GM10266 (cell line): ENCODE measurements around the gene RRAS2.

Source experiments
- DNase-seq: peaks from one replicate; pipeline ENCODE4 v3.0.0; 2012; ENCODE audit errors: extremely low spot score
- TF ChIP-seq, protein P1 (sequence below): IDR thresholded peaks from 2 replicates; pipeline ENCODE4 v1.5.1; 2012; ENCODE audit warnings: mild to moderate bottlenecking, low read depth; ENCODE audit not compliant: control insufficient read depth, insufficient read depth; ENCODE audit errors: missing control alignments

RRAS2 gene

DNA sequence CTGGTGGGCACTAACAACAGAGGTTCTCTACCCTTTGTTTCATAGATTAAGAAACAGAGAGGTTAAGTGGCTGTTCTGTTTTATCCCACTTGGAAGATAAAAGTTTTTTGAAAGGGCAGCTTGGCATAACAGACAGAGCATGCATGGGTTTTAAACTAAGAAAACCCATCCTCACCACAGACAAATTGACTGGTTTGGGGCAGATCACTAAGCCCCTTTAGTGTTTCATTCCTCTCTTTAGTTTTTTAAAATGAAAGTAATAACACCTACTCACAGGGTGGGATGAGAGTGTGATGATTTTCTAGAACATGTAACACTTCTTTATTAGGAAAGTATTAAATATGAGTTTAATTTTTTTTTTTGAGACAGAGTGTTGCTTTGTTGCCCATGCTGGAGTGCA is 12.3 kb upstream of the RRAS2 start:
- TF ChIP-seq, protein P1, sequence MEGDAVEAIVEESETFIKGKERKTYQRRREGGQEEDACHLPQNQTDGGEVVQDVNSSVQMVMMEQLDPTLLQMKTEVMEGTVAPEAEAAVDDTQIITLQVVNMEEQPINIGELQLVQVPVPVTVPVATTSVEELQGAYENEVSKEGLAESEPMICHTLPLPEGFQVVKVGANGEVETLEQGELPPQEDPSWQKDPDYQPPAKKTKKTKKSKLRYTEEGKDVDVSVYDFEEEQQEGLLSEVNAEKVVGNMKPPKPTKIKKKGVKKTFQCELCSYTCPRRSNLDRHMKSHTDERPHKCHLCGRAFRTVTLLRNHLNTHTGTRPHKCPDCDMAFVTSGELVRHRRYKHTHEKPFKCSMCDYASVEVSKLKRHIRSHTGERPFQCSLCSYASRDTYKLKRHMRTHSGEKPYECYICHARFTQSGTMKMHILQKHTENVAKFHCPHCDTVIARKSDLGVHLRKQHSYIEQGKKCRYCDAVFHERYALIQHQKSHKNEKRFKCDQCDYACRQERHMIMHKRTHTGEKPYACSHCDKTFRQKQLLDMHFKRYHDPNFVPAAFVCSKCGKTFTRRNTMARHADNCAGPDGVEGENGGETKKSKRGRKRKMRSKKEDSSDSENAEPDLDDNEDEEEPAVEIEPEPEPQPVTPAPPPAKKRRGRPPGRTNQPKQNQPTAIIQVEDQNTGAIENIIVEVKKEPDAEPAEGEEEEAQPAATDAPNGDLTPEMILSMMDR: no peak
- no peak for DNase-seq

GRCh38 chr11:14370496-14370895 is 11.5 kb upstream of the RRAS2 start:
- DNase-seq: no peak
- TF ChIP-seq, protein P1: no peak

DNA sequence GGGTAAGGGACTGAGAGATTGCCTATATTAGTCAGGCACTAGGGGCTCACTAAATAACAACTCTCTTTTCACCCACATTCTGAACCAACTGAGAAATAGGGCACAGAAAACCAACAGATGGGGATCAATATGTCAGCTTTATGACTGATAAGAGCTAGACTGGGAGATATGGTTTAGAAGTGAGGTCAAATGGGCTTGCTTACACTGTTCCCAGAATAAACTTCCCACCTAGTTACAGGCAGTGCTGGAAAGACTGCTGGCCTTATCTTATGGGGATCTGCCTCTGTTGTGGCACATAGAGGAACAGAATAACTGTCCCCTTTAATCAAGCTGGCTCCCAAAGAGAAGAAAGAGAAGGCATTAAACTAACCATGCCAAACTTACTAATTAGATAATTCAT is 10.6 kb upstream of the RRAS2 start:
- TF ChIP-seq, protein P1: no peak
- no peak for DNase-seq

- TF ChIP-seq, protein P1: no peak
- no peak for DNase-seq
These were observed 8.0 kb upstream of the RRAS2 start for GRCh38 chr11:14366936-14367335.

GRCh38 chr11:14364322-14364721 is 5.3 kb upstream of the RRAS2 start:
- no peak for DNase-seq
- TF ChIP-seq, protein P1: no peak

DNA sequence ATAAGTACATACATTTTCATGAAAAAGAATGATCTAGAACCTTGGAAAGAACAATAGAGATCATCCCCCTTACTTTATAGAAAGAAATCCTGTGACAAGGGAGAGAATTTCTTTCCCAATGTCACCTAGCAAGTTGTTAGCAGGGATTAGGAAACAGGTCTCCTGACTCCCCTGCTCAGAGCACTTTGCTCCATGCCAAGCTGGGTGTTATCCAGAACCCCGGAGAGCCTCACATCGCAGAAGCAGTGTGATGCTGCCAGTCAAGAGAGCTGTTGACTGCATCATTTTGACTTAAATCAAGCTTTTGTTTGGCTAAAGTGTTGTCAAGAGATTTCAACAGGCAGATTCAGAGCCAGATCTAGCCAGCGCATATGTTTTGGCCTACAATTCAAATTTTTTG is 3.6 kb upstream of the RRAS2 start:
- no peak for DNase-seq

DNA sequence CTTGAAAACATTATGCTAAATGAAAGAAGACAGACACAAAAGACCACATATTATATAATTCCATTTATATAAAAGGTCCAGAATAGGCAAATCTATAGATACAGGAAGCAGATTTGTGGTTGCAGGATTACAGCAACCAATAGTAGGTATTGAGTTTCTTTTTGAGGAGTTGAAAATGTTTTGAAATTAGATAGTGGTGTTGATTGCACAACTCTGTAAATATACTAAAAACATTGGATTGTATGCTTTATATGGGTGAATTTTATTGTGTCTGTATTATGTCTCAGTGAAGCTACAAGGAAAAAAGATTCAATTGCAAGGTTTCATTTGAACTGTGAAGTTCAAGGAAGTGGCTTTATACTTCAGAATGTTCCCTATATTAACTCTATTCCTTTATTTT is 3.0 kb upstream of the RRAS2 start:
- no peak for DNase-seq
- TF ChIP-seq, protein P1: no peak

More for the DNA sequence above, 3.6 kb upstream of the RRAS2 start:
- TF ChIP-seq, protein P1: no peak
